Stomach (tissue), 4 donors: Measurements from ENCODE around the gene PDZRN3.

Experiments used
- POLR2A ChIP-seq, 4 donors: fragments of 450-650 bp; IDR thresholded peaks; one replicate each; pipeline ENCODE4 v1.6.1; 2016; ENCODE audit warnings: antibody characterized with exemption in 4 of 4, control low read depth in 2 of 4, mild to moderate bottlenecking in 1 of 4, moderate library complexity in 1 of 4
- TF ChIP-seq, protein P1 (sequence below), 7 experiments: fragments of 450-650 bp in 4 of 7; fragments of 200-600 bp in 3 of 7; sonication (generic) in 3 of 7; IDR thresholded peaks; one replicate each; pipeline ENCODE4 v1.5.1; 2016 to 2019; ENCODE audit warnings: antibody characterized with exemption in 7 of 7, control low read depth in 2 of 7, mild to moderate bottlenecking in 1 of 7

DNA sequence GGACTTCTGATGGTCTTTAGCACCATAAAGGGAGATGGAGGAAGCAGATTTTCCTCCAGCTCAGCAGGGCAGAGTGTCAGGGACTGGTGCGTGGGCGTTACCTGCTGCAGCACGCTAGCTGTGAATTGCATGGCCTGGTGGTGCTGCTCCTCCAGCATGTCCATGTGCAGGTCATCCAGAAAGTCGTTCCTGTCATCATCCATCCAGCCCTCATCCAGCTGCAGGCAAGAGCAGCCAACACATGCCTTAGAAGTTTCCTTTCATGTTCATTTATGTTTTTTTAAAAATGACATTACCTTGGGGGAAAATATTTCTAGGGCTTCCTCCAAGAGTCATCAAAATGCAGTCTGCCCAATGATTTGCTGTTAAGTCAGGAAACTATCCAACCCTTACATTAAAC is 239.2 kb downstream of the PDZRN3 start:
- no peak for TF ChIP-seq POLR2A (IDR thresholded peaks at IDR 0.05)
- TF ChIP-seq, protein P1, sequence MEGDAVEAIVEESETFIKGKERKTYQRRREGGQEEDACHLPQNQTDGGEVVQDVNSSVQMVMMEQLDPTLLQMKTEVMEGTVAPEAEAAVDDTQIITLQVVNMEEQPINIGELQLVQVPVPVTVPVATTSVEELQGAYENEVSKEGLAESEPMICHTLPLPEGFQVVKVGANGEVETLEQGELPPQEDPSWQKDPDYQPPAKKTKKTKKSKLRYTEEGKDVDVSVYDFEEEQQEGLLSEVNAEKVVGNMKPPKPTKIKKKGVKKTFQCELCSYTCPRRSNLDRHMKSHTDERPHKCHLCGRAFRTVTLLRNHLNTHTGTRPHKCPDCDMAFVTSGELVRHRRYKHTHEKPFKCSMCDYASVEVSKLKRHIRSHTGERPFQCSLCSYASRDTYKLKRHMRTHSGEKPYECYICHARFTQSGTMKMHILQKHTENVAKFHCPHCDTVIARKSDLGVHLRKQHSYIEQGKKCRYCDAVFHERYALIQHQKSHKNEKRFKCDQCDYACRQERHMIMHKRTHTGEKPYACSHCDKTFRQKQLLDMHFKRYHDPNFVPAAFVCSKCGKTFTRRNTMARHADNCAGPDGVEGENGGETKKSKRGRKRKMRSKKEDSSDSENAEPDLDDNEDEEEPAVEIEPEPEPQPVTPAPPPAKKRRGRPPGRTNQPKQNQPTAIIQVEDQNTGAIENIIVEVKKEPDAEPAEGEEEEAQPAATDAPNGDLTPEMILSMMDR (IDR thresholded peaks at IDR 0.05), result no peak
